Caco-2 (cell line): ENCODE results near the gene KCNK13. TPM values are rescaled to one million over a fixed set of nuclear protein-coding genes. Genes with fewer than 3 reads are reported as not detected.
"Not testable (repeated sequence)": the region's sequence is repeated elsewhere in the genome, so short reads cannot be mapped to it uniquely, and the experiment has no call there.

Source experiments
- BruUV-seq: library from RNA; stranded (reverse); fragments of 400-500 nt; replicated peaks from 2 replicates; lab custom pipeline; 2021; lab: Mats Ljungman, UMichigan
- CTCF ChIA-PET: fragments of 300-600 bp; sonication (Branson Sonifier 250); formaldehyde crosslinking; loops from one replicate; lab custom pipeline; 2022; ENCODE audit warnings: antibody characterized with exemption; lab: Charles Lee
- POLR2A ChIA-PET: fragments of 300-600 bp; sonication (Branson Sonifier 250); formaldehyde crosslinking; loops from one replicate; lab custom pipeline; 2022; ENCODE audit warnings: antibody characterized with exemption; lab: Charles Lee
- DNase-seq, 2 experiments: peaks; one replicate each; pipeline versions ENCODE4 v3.0.0 to v3.0.0-alpha.2; 2020 to 2022
- H3K27me3 ChIP-seq: replicated peaks from 2 replicates; pipeline ENCODE4 v1.6.0; 2011; ENCODE audit warnings: low read length; ENCODE audit not compliant: control insufficient read depth, insufficient read depth
- H3K36me3 ChIP-seq: 2 replicates; pipeline ENCODE4 v1.5.1; 2011; ENCODE audit warnings: low read length; ENCODE audit not compliant: control insufficient read depth, insufficient read depth
- H3K4me1 ChIP-seq: fragments of 250-450 bp; sonication (Bioruptor Pico); 2 replicates; pipeline ENCODE4 v1.5.1; 2020; ENCODE audit warnings: mild to moderate bottlenecking
- H3K4me3 ChIP-seq: 2 replicates; pipeline ENCODE4 v1.5.1; 2011; ENCODE audit warnings: low read depth, mild to moderate bottlenecking, control low read depth, low read length
- H3K9me3 ChIP-seq: fragments of 250-450 bp; sonication (Bioruptor Pico); 2 replicates; pipeline ENCODE4 v1.5.1; 2020; ENCODE audit warnings: mild to moderate bottlenecking, moderate library complexity
- H3K27ac Mint-ChIP-seq: one replicate; pipeline ENCODE4 v1.8.0; 2022; ENCODE audit warnings: mixed read lengths; ENCODE audit not compliant: unreplicated experiment
- H3K27me3 Mint-ChIP-seq: one replicate; pipeline ENCODE4 v1.8.0; 2022; ENCODE audit warnings: mixed read lengths; ENCODE audit not compliant: insufficient read depth, unreplicated experiment
- H3K36me3 Mint-ChIP-seq: one replicate; pipeline ENCODE4 v1.8.0; 2022; ENCODE audit warnings: mild to moderate bottlenecking, mixed read lengths; ENCODE audit not compliant: insufficient read depth, unreplicated experiment
- H3K4me1 Mint-ChIP-seq: one replicate; pipeline ENCODE4 v1.8.0; 2022; ENCODE audit warnings: low read depth, mixed read lengths; ENCODE audit not compliant: unreplicated experiment
- H3K4me3 Mint-ChIP-seq: one replicate; pipeline ENCODE4 v1.8.0; 2022; ENCODE audit warnings: mild to moderate bottlenecking, moderate library complexity, mixed read lengths; ENCODE audit not compliant: unreplicated experiment
- H3K9me3 Mint-ChIP-seq: one replicate; pipeline ENCODE4 v1.8.0; 2022; ENCODE audit warnings: mixed read lengths; ENCODE audit not compliant: unreplicated experiment
- intact Hi-C: fragments of 100-400 bp; cut with micrococcal nuclease; formaldehyde crosslinking; loops from one replicate; pipeline ENCODE4 v1.10.0; 2022; ENCODE audit not compliant: unreplicated experiment
- total RNA-seq: library from RNA; stranded (reverse); gene quantifications from 2 replicates; pipeline ENCODE4 v1.2.3, GENCODE V29; 2022
- TF ChIP-seq, protein P1 (sequence below), 2 experiments: fragments of 200-600 bp in 1 of 2; IDR thresholded peaks; 1 replicate in 1 of 2; 2 replicates in 1 of 2; pipeline versions ENCODE4 v1.5.1 to v1.8.0; 2011 to 2022; ENCODE audit warnings: antibody characterized with exemption in 1 of 2, control low read depth in 1 of 2, inconsistent platforms in 1 of 2, low read depth in 1 of 2, low read length in 1 of 2, mild to moderate bottlenecking in 1 of 2, moderate library complexity in 1 of 2; ENCODE audit not compliant: insufficient read depth in 1 of 2, severe bottlenecking in 1 of 2, unreplicated experiment in 1 of 2

Gene KCNK13
- total RNA-seq, 1 experiment from 2014 or later: not detected

DNA sequence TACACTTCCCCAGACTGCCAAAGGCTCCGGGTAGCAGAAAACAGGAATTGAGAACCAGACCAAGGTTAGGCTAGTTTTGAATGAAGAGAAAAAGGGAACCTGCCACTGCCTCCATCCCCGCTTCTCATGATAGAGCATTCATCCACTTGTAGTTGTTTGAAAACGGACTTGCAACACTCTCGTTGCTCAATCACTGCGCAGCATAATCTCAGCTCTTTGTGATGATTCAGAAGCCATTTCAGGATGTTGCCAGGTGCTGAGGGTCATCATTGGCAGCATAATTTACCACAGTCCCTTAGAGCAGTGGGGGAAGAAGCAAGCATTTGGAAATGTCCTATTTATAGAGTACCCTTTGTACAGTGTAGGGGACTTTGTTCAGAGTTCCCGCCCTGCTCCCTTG lies 25.6 kb downstream of the KCNK13 start:
- ChIA-PET CTCF (no interaction called here), POLR2A (no interaction called here)
- BruUV-seq: no TSS peak
- Mint-ChIP-seq H3K27ac (no peak overlapping the region), H3K9me3 (no peaks in the 10 kb centered on the region), H3K4me1 (no peaks in the 10 kb centered on the region), H3K27me3 (peaks cover 6% of the 10 kb centered on the region), H3K36me3 (no peaks in the 10 kb centered on the region), H3K4me3 (no peak overlapping the region)
- Histone ChIP-seq H3K4me3 (no peak overlapping the region), H3K4me1 (no peaks in the 10 kb centered on the region), H3K9me3 (0 out of 2 replicates have a peak, but pooled peaks cover 5% of the 10 kb centered on the region), H3K36me3 (no peaks in the 10 kb centered on the region), H3K27me3 (no peaks in the 10 kb centered on the region)
- no peak for DNase-seq
- TF ChIP-seq, protein P1, sequence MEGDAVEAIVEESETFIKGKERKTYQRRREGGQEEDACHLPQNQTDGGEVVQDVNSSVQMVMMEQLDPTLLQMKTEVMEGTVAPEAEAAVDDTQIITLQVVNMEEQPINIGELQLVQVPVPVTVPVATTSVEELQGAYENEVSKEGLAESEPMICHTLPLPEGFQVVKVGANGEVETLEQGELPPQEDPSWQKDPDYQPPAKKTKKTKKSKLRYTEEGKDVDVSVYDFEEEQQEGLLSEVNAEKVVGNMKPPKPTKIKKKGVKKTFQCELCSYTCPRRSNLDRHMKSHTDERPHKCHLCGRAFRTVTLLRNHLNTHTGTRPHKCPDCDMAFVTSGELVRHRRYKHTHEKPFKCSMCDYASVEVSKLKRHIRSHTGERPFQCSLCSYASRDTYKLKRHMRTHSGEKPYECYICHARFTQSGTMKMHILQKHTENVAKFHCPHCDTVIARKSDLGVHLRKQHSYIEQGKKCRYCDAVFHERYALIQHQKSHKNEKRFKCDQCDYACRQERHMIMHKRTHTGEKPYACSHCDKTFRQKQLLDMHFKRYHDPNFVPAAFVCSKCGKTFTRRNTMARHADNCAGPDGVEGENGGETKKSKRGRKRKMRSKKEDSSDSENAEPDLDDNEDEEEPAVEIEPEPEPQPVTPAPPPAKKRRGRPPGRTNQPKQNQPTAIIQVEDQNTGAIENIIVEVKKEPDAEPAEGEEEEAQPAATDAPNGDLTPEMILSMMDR (IDR thresholded peaks at IDR 0.05; ENCODE audit: insufficient read depth in 1 of 2, low read depth in 1 of 2, low read length in 1 of 2, severe bottlenecking in 1 of 2, unreplicated experiment in 1 of 2): no peak
- intact Hi-C loops: no loop called here

DNA sequence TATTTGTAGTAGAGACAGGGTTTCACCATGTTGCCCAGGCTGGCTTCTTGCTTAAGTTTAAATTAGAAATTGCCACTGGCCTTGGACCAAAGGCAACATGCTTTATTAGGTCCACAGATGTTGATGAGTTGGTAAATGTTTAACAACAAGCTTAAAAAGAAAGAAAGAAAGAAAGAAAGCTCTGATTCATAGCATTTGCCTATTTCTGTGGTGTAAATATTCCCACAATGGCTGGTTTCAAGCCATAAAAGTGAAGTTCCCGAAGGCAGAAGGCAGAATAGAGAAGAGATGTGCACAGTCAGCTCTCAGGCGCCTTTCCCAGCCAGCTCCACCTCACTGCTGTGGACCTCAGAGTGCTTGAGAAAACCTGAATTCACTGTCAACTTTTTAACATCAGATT lies 26.4 kb downstream of the KCNK13 start:
- intact Hi-C loops: no loop called here
- BruUV-seq: no TSS peak
- Mint-ChIP-seq H3K4me1 (no peaks in the 10 kb centered on the region), H3K27ac (no peak overlapping the region), H3K4me3 (no peak overlapping the region), H3K27me3 (peaks cover 5% of the 10 kb centered on the region), H3K36me3 (no peaks in the 10 kb centered on the region), H3K9me3 (no peaks in the 10 kb centered on the region)
- ChIA-PET POLR2A (no interaction called here), CTCF (no interaction called here)
- Histone ChIP-seq H3K36me3 (no peaks in the 10 kb centered on the region), H3K27me3 (no peaks in the 10 kb centered on the region), H3K4me3 (no peak overlapping the region), H3K9me3 (0 out of 2 replicates have a peak, but pooled peaks cover 5% of the 10 kb centered on the region), H3K4me1 (no peaks in the 10 kb centered on the region)
- TF ChIP-seq, protein P1 (IDR thresholded peaks at IDR 0.05; ENCODE audit: insufficient read depth in 1 of 2, low read depth in 1 of 2, low read length in 1 of 2, severe bottlenecking in 1 of 2, unreplicated experiment in 1 of 2): no peak
- no peak for DNase-seq

DNA sequence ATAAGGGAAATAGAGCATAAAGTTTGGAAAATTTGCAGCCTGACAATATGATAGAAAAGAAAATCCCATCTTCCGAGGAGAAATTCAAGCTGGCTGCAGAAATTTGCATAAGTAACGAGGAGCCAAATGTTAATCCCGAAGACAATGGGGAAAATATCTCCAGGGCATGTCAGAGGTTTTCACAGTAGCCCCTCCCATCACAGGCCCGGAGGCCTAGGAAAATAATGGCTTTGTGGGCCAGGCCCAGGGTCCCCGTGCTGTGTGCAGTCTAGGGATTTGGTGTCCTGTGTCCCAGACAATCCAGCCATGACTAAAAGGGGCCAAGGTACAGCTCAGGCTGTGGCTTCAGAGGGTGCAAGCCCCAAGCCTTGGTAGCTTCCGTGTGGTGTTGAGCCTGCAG lies 27.7 kb downstream of the KCNK13 start:
- POLR2A ChIA-PET, H3K27me3 Mint-ChIP-seq, H3K9me3 ChIP-seq, H3K9me3 Mint-ChIP-seq, intact Hi-C loops, H3K36me3 Mint-ChIP-seq, H3K4me1 Mint-ChIP-seq, H3K4me3 Mint-ChIP-seq, H3K27ac Mint-ChIP-seq, CTCF ChIA-PET, H3K4me1 ChIP-seq, BruUV-seq, H3K36me3 ChIP-seq, H3K27me3 ChIP-seq, H3K4me3 ChIP-seq, DNase-seq: not testable (repeated sequence)

DNA sequence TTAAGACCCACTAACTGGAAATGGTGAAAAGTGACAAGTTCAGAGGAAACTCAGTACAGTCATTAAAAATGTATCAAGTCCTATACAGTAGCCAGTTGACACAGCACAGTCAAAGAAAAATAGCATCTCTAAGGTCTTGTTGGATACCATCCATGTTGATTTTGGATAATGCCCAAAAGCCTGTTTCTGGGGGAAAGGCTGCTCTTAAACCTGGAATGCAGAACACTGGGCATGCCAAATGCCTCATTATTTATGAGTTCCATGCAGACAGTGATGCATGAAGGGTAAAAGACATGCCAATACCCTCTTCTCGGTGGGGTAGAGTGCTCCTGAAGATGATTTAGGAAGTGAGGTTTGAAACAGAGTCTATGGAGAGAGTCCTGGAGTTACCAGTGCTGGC lies 29.6 kb downstream of the KCNK13 start:
- ChIA-PET CTCF (no interaction called here), POLR2A (no interaction called here)
- Histone ChIP-seq H3K36me3 (no peaks in the 10 kb centered on the region), H3K4me3 (no peak overlapping the region), H3K4me1 (no peaks in the 10 kb centered on the region), H3K27me3 (no peaks in the 10 kb centered on the region), H3K9me3 (no peaks in the 10 kb centered on the region)
- TF ChIP-seq, protein P1 (IDR thresholded peaks at IDR 0.05; ENCODE audit: insufficient read depth in 1 of 2, low read depth in 1 of 2, low read length in 1 of 2, severe bottlenecking in 1 of 2, unreplicated experiment in 1 of 2): no peak
- H3K36me3 Mint-ChIP-seq: no peaks in the 10 kb centered on the region
- H3K4me1 Mint-ChIP-seq: no peaks in the 10 kb centered on the region
- intact Hi-C loops: no loop called here
- no TSS peak for BruUV-seq
- H3K27me3 Mint-ChIP-seq: peaks cover 4% of the 10 kb centered on the region
- H3K9me3 Mint-ChIP-seq: no peaks in the 10 kb centered on the region
- no peak overlapping the region for H3K27ac Mint-ChIP-seq
- H3K4me3 Mint-ChIP-seq: no peak overlapping the region
- no peak for DNase-seq
